SK-N-SH (cell line): Measurements from ENCODE around the gene ADCY10. TPM values are rescaled to one million over a fixed set of nuclear protein-coding genes. Genes with fewer than 3 reads are reported as not detected.

ENCODE experiments used
- CTCF ChIA-PET: fragments of 300-600, 350-600 bp; formaldehyde crosslinking; extraction: SDS; loops from one replicate; lab custom pipeline; 2021; lab: Yijun Ruan, JAX
- POLR2A ChIA-PET: fragments of 350-600 bp; sonication (Branson Sonifier 250); formaldehyde crosslinking; extraction: SDS; loops from one replicate; lab custom pipeline; 2020; ENCODE audit warnings: antibody characterized with exemption, inconsistent platforms; lab: Yijun Ruan, JAX
- DNase-seq: peaks from one replicate; pipeline ENCODE4 v3.0.0; 2012
- H2AFZ ChIP-seq: fragments of 200-600 bp; sonication (generic); 2 replicates; pipeline ENCODE4 v1.8.1; 2016; ENCODE audit warnings: antibody characterized with exemption, mild to moderate bottlenecking, low read depth
- H3F3A ChIP-seq: fragments of 200-600 bp; sonication (generic); replicated peaks from 2 replicates; pipeline ENCODE3; 2016; ENCODE audit warnings: antibody characterized with exemption, mild to moderate bottlenecking; ENCODE audit not compliant: insufficient read depth
- H3K27ac ChIP-seq, 2 experiments: fragments of 200-500 bp in 1 of 2; fragments of 200-600 bp in 1 of 2; sonication (Bioruptor generic) in 1 of 2; sonication (generic), shearing (Covaris generic) in 1 of 2; 2 replicates each; pipeline versions ENCODE4 v1.5.1 to v1.6.1; 2014 to 2016; ENCODE audit warnings: low read depth in 2 of 2, inconsistent platforms in 1 of 2, low read length in 1 of 2, mild to moderate bottlenecking in 1 of 2, mixed read lengths in 1 of 2
- H3K27me3 ChIP-seq: fragments of 200-600 bp; sonication (generic), shearing (Covaris generic); 2 replicates; pipeline ENCODE4 v1.6.1; 2016; ENCODE audit warnings: mixed run types; ENCODE audit not compliant: insufficient read depth
- H3K36me3 ChIP-seq, 2 experiments: fragments of 200-500 bp in 1 of 2; fragments of 200-600 bp in 1 of 2; sonication (Bioruptor generic) in 1 of 2; sonication (generic) in 1 of 2; replicated peaks in 1 of 2; 2 replicates each; pipeline versions ENCODE3 to v1.5.1; 2014 to 2016; ENCODE audit warnings: low read length in 1 of 2, mild to moderate bottlenecking in 1 of 2; ENCODE audit not compliant: insufficient read depth in 2 of 2, control insufficient read depth in 1 of 2
- H3K4me1 ChIP-seq, 2 experiments: fragments of 200-500 bp in 1 of 2; fragments of 200-600 bp in 1 of 2; sonication (Bioruptor generic) in 1 of 2; sonication (generic), shearing (Covaris generic) in 1 of 2; 2 replicates each; pipeline versions ENCODE4 v1.5.1 to v1.6.1; 2014 to 2016; ENCODE audit warnings: low read depth in 1 of 2, low read length in 1 of 2, mixed run types in 1 of 2; ENCODE audit not compliant: insufficient read depth in 2 of 2, control insufficient read depth in 1 of 2
- H3K4me2 ChIP-seq: fragments of 200-600 bp; sonication (generic), shearing (Covaris generic); 2 replicates; pipeline ENCODE4 v1.6.1; 2017; ENCODE audit warnings: mixed run types
- H3K4me3 ChIP-seq, 2 experiments: fragments of 200-500 bp in 1 of 2; fragments of 200-600 bp in 1 of 2; sonication (Bioruptor generic) in 1 of 2; sonication (generic), shearing (Covaris generic) in 1 of 2; 2 replicates each; pipeline versions ENCODE4 v1.5.1 to v1.8.1; 2014 to 2016; ENCODE audit warnings: low read depth in 2 of 2, inconsistent platforms in 1 of 2, low read length in 1 of 2, mild to moderate bottlenecking in 1 of 2, mixed read lengths in 1 of 2, moderate library complexity in 1 of 2
- H3K79me2 ChIP-seq: fragments of 200-600 bp; sonication (generic); 2 replicates; pipeline ENCODE4 v1.8.1; 2017; ENCODE audit warnings: mild to moderate bottlenecking; ENCODE audit not compliant: insufficient read depth
- H3K9ac ChIP-seq: fragments of 200-600 bp; sonication (generic); 2 replicates; pipeline ENCODE4 v1.6.1; 2017; ENCODE audit warnings: mixed run types
- H3K9me2 ChIP-seq: fragments of 200-600 bp; sonication (generic); 2 replicates; pipeline ENCODE4 v1.6.1; 2017; ENCODE audit warnings: mixed run types
- H3K9me3 ChIP-seq: fragments of 200-600 bp; sonication (generic); 2 replicates; pipeline ENCODE4 v1.6.1; 2017; ENCODE audit warnings: mixed run types, mild to moderate bottlenecking, moderate library complexity
- H4K20me1 ChIP-seq: fragments of 200-600 bp; sonication (generic); 2 replicates; pipeline ENCODE4 v1.6.1; 2017; ENCODE audit warnings: mild to moderate bottlenecking, mixed run types; ENCODE audit not compliant: insufficient read depth
- EP300 ChIP-seq, 2 experiments: IDR thresholded peaks; 2 replicates each; pipeline versions ENCODE4 v1.4.0 to v1.6.1; 2012; ENCODE audit warnings: borderline replicate concordance in 1 of 2, low read depth in 1 of 2, low read length in 1 of 2
- EZH2phosphoT487 ChIP-seq: fragments of 200-600 bp; sonication (generic); IDR thresholded peaks from 2 replicates; pipeline ENCODE4 v1.6.1; 2017; ENCODE audit warnings: low read depth, mixed run types, mild to moderate bottlenecking, antibody characterized with exemption, moderate library complexity, borderline replicate concordance
- FOSL2 ChIP-seq: IDR thresholded peaks from 2 replicates; pipeline ENCODE4 v1.4.0; 2012; ENCODE audit warnings: low read depth, mild to moderate bottlenecking, moderate library complexity, borderline replicate concordance
- FOXJ3 ChIP-seq: sonication (generic); formaldehyde crosslinking; IDR thresholded peaks from 2 replicates; pipeline ENCODE4 v1.5.1; 2020; ENCODE audit warnings: mild to moderate bottlenecking, missing genetic modification reagents
- FOXM1 ChIP-seq: IDR thresholded peaks from 2 replicates; pipeline ENCODE4 v1.4.0; 2012; ENCODE audit warnings: low read depth, mild to moderate bottlenecking
- GABPA ChIP-seq: IDR thresholded peaks from 2 replicates; pipeline ENCODE4 v1.4.0; 2012; ENCODE audit warnings: low read depth, mild to moderate bottlenecking
- IRF3 ChIP-seq: fragments of 150-350 bp; IDR thresholded peaks from 2 replicates; pipeline ENCODE4 v1.6.1; 2016; ENCODE audit warnings: mild to moderate bottlenecking, low read depth, low read length
- JUND ChIP-seq: IDR thresholded peaks from 2 replicates; pipeline ENCODE4 v1.4.0; 2012
- MEF2A ChIP-seq: IDR thresholded peaks from 2 replicates; pipeline ENCODE4 v1.4.0; 2012; ENCODE audit warnings: low read depth, borderline replicate concordance
- MXI1 ChIP-seq: IDR thresholded peaks from 2 replicates; pipeline ENCODE4 v1.6.1; 2012; ENCODE audit warnings: mild to moderate bottlenecking, low read depth, low read length, improper control_type of control experiment
- NRF1 ChIP-seq: IDR thresholded peaks from 2 replicates; pipeline ENCODE4 v1.6.1; 2012; ENCODE audit warnings: low read depth, mild to moderate bottlenecking, low read length
- RCOR1 ChIP-seq: fragments of 150-350 bp; IDR thresholded peaks from 2 replicates; pipeline ENCODE4 v1.6.1; 2017; ENCODE audit warnings: antibody characterized with exemption, low read length
- RFX5 ChIP-seq: IDR thresholded peaks from 2 replicates; pipeline ENCODE4 v1.6.1; 2012; ENCODE audit warnings: mild to moderate bottlenecking, improper control_type of control experiment, low read length
- TCF12 ChIP-seq: IDR thresholded peaks from 2 replicates; pipeline ENCODE4 v1.4.0; 2012
- WGBS: methylation state at CpG from one replicate; pipeline ENCODE4 v1.1.6; 2017; ENCODE audit warnings: low lambda C conversion rate; 5-methylcytosine and 5-hydroxymethylcytosine counted together
- polyA plus RNA-seq, 3 experiments: library from polyadenylated mRNA; depleted of rRNA; stranded (reverse); fragments of >200 nt; gene quantifications; 2 replicates each; pipeline ENCODE4 v1.2.3, GENCODE V29; 2012
- TF ChIP-seq, protein P1 (sequence below): IDR thresholded peaks from 2 replicates; pipeline ENCODE4 v1.4.0; 2012; ENCODE audit warnings: low read depth, borderline replicate concordance
- TF ChIP-seq, protein P2 (sequence below): fragments of 200-600 bp; sonication (generic); IDR thresholded peaks from 2 replicates; pipeline ENCODE4 v1.6.1; 2017; ENCODE audit warnings: antibody characterized with exemption, mild to moderate bottlenecking, moderate library complexity

ADCY10 gene
- polyA plus RNA-seq, 1 of the 3 experiments (the other 2 are of a cell fraction): 0.10 TPM

DNA sequence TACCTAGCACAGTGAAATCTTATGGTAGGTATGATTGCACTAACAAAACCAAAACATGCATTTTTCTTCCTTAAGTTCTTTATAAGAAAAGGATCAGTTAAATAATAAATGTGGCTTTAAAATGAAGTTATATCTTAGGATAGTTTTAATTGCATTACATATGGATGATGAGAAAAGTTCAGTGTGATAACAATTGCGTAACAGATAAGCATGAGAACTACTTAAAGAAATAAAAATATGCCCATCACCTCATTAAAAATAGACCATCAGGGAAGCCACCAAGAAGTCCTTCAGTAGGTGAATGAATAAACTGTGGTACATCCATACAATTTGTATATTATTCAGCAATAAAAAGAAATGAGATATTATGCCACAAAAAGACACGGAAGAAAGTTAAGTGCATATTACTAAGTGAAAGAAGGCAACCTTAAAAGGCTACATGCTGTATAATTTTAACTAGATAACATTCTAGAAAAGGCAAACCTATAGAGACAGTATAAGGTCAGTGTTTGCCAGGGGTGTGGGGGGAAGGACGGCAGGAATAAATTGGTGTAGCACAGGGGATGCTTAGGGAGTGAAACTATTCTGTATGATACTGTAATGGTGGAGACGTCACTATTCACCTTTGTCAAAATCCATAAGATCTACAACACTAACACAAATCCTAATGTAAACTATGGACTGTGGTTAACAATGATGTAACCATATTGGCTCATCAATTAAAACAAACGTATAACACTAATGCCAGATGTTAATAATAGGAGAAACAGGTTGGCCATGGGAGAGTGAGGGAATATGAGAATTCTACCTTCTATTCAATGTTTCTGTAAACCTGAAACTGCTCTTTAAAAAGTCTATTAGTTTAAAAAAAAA is 149.2 kb downstream of the ADCY10 start:
- 94% methylated on average over 5 of the region's 5 CpGs for WGBS
- no peak for TF ChIP-seq EP300 (IDR thresholded peaks at IDR 0.05; ENCODE audit: borderline replicate concordance in 1 of 2, low read depth in 1 of 2, low read length in 1 of 2)
- no peak for TF ChIP-seq EZH2phosphoT487
- TF ChIP-seq TCF12: no peak
- no peak for TF ChIP-seq FOSL2
- TF ChIP-seq, protein P1, sequence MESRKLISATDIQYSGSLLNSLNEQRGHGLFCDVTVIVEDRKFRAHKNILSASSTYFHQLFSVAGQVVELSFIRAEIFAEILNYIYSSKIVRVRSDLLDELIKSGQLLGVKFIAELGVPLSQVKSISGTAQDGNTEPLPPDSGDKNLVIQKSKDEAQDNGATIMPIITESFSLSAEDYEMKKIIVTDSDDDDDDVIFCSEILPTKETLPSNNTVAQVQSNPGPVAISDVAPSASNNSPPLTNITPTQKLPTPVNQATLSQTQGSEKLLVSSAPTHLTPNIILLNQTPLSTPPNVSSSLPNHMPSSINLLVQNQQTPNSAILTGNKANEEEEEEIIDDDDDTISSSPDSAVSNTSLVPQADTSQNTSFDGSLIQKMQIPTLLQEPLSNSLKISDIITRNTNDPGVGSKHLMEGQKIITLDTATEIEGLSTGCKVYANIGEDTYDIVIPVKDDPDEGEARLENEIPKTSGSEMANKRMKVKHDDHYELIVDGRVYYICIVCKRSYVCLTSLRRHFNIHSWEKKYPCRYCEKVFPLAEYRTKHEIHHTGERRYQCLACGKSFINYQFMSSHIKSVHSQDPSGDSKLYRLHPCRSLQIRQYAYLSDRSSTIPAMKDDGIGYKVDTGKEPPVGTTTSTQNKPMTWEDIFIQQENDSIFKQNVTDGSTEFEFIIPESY: no peak
- no peak for TF ChIP-seq RFX5
- no peak overlapping the region for H3K4me3 ChIP-seq
- CTCF ChIA-PET: no interaction called here
- H3K27ac ChIP-seq: no peak overlapping the region
- H3K79me2 ChIP-seq: peaks cover 66% of the 10 kb centered on the region
- H3K9me2 ChIP-seq: no peaks in the 10 kb centered on the region
- no peaks in the 10 kb centered on the region; the same call in none of the 2 replicates for H4K20me1 ChIP-seq
- H2AFZ ChIP-seq: no peak overlapping the region
- H3K9ac ChIP-seq: no peak overlapping the region
- H3K4me2 ChIP-seq: no peak overlapping the region
- no peaks in the 10 kb centered on the region for H3K27me3 ChIP-seq
- no peaks in the 10 kb centered on the region for H3F3A ChIP-seq
- H3K4me1 ChIP-seq: peaks cover 0 to 2% of the 10 kb centered on the region in 2 experiments; a peak in 2 of 4 replicates
- DNase-seq: no peak
- no peaks in the 10 kb centered on the region for H3K9me3 ChIP-seq
- POLR2A ChIA-PET: no interaction called here
- H3K36me3 ChIP-seq: peaks cover 34 to 39% of the 10 kb centered on the region in 2 experiments

DNA sequence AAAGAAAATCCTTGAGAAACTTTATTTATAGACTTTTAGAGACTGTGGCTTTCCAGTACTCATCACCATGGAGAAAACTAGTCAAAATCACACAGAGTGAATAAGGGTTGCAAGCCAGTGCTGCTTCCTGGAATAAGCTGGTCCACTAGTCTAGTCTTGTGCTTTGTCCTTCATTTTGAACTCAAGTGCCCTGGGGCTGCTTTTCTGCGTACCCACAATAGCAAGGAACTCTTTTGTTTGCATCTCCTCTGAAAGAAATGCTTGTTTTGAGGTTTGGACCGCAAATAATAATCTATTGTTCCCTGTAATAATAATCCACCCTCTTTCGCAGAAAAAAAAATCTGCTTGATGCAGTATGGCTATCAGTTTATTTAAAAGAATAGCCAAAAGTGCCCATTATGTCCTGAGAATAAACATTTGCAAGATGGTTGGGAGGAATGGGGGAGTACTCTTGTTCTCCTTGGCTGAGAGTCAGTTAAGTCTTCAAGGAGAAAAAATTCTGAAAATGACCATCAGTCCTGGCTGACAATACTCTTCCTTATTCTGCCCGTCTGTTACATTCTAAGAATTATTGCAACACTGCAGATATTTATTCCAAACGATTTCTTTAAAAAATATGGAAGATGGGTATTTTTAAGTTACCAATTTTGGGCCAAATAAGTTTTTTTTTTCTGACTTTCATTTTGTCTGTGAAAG is 150.3 kb downstream of the ADCY10 start:
- 89% methylated on average over 5 of the region's 5 CpGs for whole genome bisulfite sequencing
- H3K4me2 ChIP-seq: no peak overlapping the region
- ChIA-PET POLR2A (no interaction called here), CTCF (no interaction called here)
- H3K79me2 ChIP-seq: peaks cover 72% of the 10 kb centered on the region
- peaks cover 24 to 29% of the 10 kb centered on the region in 2 experiments for H3K36me3 ChIP-seq
- DNase-seq: no peak
- no peak overlapping the region for H3K9ac ChIP-seq
- H4K20me1 ChIP-seq: no peaks in the 10 kb centered on the region; the same call in none of the 2 replicates
- no peaks in the 10 kb centered on the region for H3F3A ChIP-seq
- H3K27ac ChIP-seq: no peak overlapping the region
- TF ChIP-seq GABPA (no peak), FOXJ3 (CRISPR knock-in tag) (no peak), RCOR1 (no peak), JUND (no peak), IRF3 (no peak), NRF1 (no peak), FOXM1 (no peak), RFX5 (no peak), FOSL2 (no peak), MXI1 (no peak), EP300 (IDR thresholded peaks at IDR 0.05; ENCODE audit: borderline replicate concordance in 1 of 2, low read depth in 1 of 2, low read length in 1 of 2) (no peak), EZH2phosphoT487 (no peak), MEF2A (no peak)
- TF ChIP-seq, protein P2, sequence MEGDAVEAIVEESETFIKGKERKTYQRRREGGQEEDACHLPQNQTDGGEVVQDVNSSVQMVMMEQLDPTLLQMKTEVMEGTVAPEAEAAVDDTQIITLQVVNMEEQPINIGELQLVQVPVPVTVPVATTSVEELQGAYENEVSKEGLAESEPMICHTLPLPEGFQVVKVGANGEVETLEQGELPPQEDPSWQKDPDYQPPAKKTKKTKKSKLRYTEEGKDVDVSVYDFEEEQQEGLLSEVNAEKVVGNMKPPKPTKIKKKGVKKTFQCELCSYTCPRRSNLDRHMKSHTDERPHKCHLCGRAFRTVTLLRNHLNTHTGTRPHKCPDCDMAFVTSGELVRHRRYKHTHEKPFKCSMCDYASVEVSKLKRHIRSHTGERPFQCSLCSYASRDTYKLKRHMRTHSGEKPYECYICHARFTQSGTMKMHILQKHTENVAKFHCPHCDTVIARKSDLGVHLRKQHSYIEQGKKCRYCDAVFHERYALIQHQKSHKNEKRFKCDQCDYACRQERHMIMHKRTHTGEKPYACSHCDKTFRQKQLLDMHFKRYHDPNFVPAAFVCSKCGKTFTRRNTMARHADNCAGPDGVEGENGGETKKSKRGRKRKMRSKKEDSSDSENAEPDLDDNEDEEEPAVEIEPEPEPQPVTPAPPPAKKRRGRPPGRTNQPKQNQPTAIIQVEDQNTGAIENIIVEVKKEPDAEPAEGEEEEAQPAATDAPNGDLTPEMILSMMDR: no peak
- no peak overlapping the region for H3K4me3 ChIP-seq
- H3K4me1 ChIP-seq: peaks cover 0 to 2% of the 10 kb centered on the region in 2 experiments; a peak in 3 of 4 replicates
- H3K27me3 ChIP-seq: no peaks in the 10 kb centered on the region
- no peak overlapping the region for H2AFZ ChIP-seq
- H3K9me2 ChIP-seq: no peaks in the 10 kb centered on the region
- H3K9me3 ChIP-seq: no peaks in the 10 kb centered on the region
